ENCODE data around the gene ZNF423.

ZNF423 gene

DNA sequence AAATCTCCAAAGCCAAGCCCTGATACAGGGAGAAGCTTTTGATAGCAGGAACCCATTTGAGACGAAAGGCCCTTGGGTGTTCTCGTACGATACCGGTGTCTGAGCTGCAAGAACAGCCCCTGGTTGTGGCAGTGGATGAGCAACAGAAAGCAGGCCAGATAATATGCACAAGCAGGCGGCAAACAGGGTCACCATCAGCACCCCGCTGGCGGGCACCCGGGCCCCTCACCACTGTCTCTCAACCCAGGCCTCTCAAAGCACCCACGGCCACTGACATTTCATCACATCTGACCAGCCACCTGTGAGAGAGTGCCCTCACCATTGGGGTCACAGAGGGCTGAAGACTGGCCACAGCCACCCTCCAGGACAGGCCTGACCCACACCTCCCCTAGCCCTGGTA lies 252.0 kb downstream of the ZNF423 start:
- TF ChIP-seq POLR2AphosphoS5 (IDR thresholded peaks at IDR 0.05; ENCODE audit: low read depth, low read length) (no peak), SIN3A (IDR thresholded peaks at IDR 0.05; ENCODE audit: borderline replicate concordance, insufficient read depth, low read length) (no peak), TAF1 (IDR thresholded peaks at IDR 0.05; ENCODE audit: borderline replicate concordance, insufficient read depth, low read length) (no peak), FOXP2 (optimal IDR thresholded peaks at IDR 0.05; ENCODE audit: borderline replicate concordance, extremely low read depth, extremely low read length, insufficient read depth) (no peak)
- TF ChIP-seq, protein P1, sequence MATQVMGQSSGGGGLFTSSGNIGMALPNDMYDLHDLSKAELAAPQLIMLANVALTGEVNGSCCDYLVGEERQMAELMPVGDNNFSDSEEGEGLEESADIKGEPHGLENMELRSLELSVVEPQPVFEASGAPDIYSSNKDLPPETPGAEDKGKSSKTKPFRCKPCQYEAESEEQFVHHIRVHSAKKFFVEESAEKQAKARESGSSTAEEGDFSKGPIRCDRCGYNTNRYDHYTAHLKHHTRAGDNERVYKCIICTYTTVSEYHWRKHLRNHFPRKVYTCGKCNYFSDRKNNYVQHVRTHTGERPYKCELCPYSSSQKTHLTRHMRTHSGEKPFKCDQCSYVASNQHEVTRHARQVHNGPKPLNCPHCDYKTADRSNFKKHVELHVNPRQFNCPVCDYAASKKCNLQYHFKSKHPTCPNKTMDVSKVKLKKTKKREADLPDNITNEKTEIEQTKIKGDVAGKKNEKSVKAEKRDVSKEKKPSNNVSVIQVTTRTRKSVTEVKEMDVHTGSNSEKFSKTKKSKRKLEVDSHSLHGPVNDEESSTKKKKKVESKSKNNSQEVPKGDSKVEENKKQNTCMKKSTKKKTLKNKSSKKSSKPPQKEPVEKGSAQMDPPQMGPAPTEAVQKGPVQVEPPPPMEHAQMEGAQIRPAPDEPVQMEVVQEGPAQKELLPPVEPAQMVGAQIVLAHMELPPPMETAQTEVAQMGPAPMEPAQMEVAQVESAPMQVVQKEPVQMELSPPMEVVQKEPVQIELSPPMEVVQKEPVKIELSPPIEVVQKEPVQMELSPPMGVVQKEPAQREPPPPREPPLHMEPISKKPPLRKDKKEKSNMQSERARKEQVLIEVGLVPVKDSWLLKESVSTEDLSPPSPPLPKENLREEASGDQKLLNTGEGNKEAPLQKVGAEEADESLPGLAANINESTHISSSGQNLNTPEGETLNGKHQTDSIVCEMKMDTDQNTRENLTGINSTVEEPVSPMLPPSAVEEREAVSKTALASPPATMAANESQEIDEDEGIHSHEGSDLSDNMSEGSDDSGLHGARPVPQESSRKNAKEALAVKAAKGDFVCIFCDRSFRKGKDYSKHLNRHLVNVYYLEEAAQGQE (IDR thresholded peaks at IDR 0.05; ENCODE audit: insufficient read depth in 1 of 2, low read depth in 2 of 2, low read length in 2 of 2), result no peak

DNA sequence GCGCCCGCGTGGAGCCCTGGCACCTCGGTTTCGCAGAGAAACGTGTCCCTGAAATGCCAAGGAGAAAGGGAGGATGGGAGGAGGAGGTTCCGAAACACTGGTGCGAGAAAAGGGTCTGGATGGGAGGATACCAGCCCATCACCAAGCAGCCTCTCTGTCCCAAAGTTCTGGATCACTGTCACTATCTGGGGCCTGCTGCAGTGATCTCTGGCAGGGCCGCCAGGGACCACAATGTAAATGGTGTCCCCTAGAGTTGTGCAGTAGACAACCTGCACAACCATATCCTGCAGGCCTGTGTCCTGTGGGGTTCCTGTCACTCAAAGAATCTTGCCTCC lies 253.0 kb downstream of the ZNF423 start:
- TF ChIP-seq, protein P1 (IDR thresholded peaks at IDR 0.05; ENCODE audit: insufficient read depth in 1 of 2, low read depth in 2 of 2, low read length in 2 of 2), result no peak
- no peak for TF ChIP-seq FOXP2 (optimal IDR thresholded peaks at IDR 0.05; ENCODE audit: borderline replicate concordance, extremely low read depth, extremely low read length, insufficient read depth)
- no peak for TF ChIP-seq POLR2AphosphoS5 (IDR thresholded peaks at IDR 0.05; ENCODE audit: low read depth, low read length)
- no peak for TF ChIP-seq SIN3A (IDR thresholded peaks at IDR 0.05; ENCODE audit: borderline replicate concordance, insufficient read depth, low read length)

DNA sequence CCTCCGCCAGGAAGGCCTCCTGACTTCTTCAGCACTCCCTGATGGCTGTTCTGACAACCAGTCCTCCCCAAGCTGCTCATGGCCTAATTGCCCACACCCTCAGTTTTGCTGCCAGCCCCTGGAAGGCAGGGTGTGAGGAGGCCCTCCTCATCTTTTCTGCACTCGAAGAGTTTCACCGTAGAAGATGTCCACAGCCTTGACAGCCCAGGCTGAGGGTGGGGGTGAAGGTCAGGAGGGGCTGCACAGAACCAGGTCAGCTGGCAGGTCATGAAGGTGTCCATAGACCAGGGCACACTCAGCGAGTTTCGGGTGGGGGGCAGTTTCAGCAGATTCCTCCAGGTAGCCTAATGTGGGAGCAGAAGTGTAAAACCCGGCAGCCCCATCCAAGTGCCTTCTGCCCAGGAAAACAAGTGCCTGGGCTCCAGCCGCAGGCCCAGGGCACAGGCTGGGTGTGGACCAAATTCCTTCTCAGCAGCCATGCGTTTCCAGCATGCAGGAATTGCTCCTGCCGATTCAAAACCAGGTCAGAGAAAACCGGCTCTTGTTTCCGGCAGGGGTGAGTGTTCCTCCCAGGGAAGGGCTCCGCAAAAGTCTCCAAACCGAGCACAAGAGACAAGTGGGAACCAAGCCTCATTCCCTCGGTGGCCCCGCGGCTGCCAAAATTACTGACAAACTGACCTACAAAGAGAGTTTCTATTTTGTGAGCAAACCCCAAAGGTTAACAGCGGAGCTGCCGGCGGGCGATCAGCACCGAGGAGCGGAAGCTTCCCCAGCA lies 253.5 kb downstream of the ZNF423 start:
- no peak for TF ChIP-seq POLR2AphosphoS5 (IDR thresholded peaks at IDR 0.05; ENCODE audit: low read depth, low read length)
- no peak for TF ChIP-seq FOXP2 (optimal IDR thresholded peaks at IDR 0.05; ENCODE audit: borderline replicate concordance, extremely low read depth, extremely low read length, insufficient read depth)
- no peak for TF ChIP-seq TAF1 (IDR thresholded peaks at IDR 0.05; ENCODE audit: borderline replicate concordance, insufficient read depth, low read length)
- TF ChIP-seq SIN3A (IDR thresholded peaks at IDR 0.05; ENCODE audit: borderline replicate concordance, insufficient read depth, low read length), result no peak
- TF ChIP-seq, protein P1 (IDR thresholded peaks at IDR 0.05; ENCODE audit: insufficient read depth in 1 of 2, low read depth in 2 of 2, low read length in 2 of 2), result no peak

DNA sequence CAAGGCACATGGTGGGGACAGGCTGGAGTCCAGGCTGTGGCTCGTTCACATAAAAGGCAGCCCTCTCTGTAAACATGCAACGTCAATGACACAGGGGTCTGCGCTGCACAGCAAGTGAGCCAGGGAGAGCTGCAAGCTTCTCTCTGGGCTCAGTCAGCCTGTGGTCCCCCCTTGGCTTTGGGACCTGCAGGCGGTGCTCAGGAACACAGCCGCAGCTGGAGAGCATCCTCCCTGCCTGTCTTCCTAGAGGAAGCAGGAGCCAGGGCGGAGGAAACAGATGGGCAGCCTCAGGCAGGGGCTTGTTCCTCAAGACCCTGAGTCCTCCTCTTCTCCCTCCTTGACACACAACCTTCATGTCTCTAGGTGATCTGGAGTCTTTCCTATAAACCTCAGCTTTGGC lies 254.3 kb downstream of the ZNF423 start:
- TF ChIP-seq, protein P1 (IDR thresholded peaks at IDR 0.05; ENCODE audit: insufficient read depth in 1 of 2, low read depth in 2 of 2, low read length in 2 of 2), result no peak
- TF ChIP-seq TAF1 (IDR thresholded peaks at IDR 0.05; ENCODE audit: borderline replicate concordance, insufficient read depth, low read length), result no peak

DNA sequence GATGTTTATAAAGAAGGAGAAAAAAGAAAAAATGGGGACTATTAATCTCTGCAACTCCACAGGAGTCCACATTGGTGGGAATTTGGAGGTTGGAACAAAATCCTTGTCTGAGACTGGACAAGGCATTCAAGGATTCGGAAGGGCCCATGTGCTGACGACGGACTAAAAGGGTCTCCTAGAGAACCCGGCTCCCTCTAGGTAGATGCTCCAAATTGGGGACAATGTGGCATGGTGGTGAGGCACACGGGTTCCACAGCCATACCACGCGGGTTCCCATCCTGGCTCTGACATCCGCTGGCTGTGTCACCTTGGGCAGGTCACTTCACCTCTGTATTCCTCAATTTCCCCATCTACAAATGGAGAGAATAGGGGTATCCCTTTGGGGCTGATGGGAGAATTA lies 254.9 kb downstream of the ZNF423 start:
- TF ChIP-seq TAF1 (IDR thresholded peaks at IDR 0.05; ENCODE audit: borderline replicate concordance, insufficient read depth, low read length) (no peak), FOXP2 (optimal IDR thresholded peaks at IDR 0.05; ENCODE audit: borderline replicate concordance, extremely low read depth, extremely low read length, insufficient read depth) (no peak), SIN3A (IDR thresholded peaks at IDR 0.05; ENCODE audit: borderline replicate concordance, insufficient read depth, low read length) (no peak), POLR2AphosphoS5 (IDR thresholded peaks at IDR 0.05; ENCODE audit: low read depth, low read length) (no peak)
- TF ChIP-seq, protein P1 (IDR thresholded peaks at IDR 0.05; ENCODE audit: insufficient read depth in 1 of 2, low read depth in 2 of 2, low read length in 2 of 2), result no peak

Measured in PFSK-1 (cell line).